ENCODE data around the gene PES1. TPM values are rescaled to one million over a fixed set of nuclear protein-coding genes. Genes with fewer than 3 reads are reported as not detected.
A peak's percentile ranks its signal among the peaks of the same experiment; 100 is the strongest.

PES1 gene
- polyA plus RNA-seq, 1 experiment, result 109 TPM

DNA sequence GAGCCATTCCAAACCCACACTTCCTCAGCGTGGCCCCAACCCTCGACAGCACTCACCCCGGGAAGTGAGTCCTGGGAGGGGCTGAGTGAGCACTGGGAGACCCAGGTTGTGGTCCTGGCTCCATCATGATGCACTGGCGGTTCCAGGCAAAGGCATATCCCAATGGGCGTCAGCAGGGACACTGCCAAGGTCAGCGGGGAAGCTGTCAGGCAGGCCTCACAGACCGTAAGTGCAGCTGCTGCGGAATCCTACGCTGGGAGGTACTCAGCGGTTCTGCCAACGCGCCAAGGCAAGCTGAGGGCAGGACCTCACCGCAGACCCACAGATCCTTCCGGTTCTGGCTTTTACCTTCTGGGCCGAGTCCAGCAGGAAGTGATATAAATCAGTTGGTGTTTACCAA is 15.9 kb downstream of the PES1 start:
- Histone ChIP-seq H3K27me3 (ENCODE audit: control insufficient read depth, insufficient read depth, low read length) (no peaks in the 10 kb centered on the region; the same call in 1 of the 2 replicates), H3K36me3 (ENCODE audit: control insufficient read depth, insufficient read depth, low read length) (peaks cover 35% of the 10 kb centered on the region), H3K4me3 (ENCODE audit: low read depth, low read length) (no peak overlapping the region)
- ChIA-PET CTCF (no interaction called here), POLR2A (no interaction called here)
- TF ChIP-seq, protein P1, sequence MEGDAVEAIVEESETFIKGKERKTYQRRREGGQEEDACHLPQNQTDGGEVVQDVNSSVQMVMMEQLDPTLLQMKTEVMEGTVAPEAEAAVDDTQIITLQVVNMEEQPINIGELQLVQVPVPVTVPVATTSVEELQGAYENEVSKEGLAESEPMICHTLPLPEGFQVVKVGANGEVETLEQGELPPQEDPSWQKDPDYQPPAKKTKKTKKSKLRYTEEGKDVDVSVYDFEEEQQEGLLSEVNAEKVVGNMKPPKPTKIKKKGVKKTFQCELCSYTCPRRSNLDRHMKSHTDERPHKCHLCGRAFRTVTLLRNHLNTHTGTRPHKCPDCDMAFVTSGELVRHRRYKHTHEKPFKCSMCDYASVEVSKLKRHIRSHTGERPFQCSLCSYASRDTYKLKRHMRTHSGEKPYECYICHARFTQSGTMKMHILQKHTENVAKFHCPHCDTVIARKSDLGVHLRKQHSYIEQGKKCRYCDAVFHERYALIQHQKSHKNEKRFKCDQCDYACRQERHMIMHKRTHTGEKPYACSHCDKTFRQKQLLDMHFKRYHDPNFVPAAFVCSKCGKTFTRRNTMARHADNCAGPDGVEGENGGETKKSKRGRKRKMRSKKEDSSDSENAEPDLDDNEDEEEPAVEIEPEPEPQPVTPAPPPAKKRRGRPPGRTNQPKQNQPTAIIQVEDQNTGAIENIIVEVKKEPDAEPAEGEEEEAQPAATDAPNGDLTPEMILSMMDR (IDR thresholded peaks at IDR 0.05; ENCODE audit: insufficient read depth, low read depth, low read length), result no peak
- DNase-seq (ENCODE audit: low read depth), result no peak

DNA sequence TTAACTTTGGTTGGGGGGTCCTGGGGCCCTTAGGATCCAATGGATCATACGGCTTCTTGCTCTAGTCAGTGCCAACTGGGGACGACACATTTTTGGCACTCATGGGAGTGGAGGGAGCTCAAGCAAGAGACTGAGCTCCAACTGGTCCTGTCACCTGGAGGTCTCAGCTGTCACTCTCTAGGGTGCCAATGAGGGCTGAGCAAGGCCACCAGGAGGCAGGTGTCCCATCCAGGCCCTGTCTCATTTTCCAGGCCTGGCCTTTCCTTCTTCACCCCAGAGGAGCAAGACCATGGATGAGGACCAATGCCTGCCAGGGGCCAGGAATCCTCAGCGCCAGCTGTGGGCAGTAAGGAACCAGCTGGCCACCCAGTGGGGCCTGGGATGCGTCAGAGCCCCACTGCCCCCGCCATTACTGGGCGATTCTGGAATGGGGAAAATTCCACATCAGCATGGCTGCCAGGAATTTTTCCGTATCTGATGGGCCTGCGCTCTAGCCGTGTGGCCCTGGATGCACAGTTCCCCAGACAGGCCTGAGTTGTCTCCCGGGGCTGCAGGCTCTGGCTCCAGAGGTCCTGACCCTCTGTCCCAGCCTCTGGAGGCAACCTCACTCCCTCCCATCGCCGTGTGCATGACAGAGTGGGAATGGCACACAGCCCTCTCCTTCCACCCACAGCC is 16.6 kb downstream of the PES1 start:
- Histone ChIP-seq H3K4me3 (ENCODE audit: low read depth, low read length) (no peak overlapping the region), H3K36me3 (ENCODE audit: control insufficient read depth, insufficient read depth, low read length) (peaks cover 29% of the 10 kb centered on the region), H3K27me3 (ENCODE audit: control insufficient read depth, insufficient read depth, low read length) (peaks cover 2% of the 10 kb centered on the region; the same call in 1 of the 2 replicates)
- TF ChIP-seq, protein P1 (IDR thresholded peaks at IDR 0.05; ENCODE audit: insufficient read depth, low read depth, low read length), result 0 out of 2 replicates have a peak, but pooled peaks have one; percentile 8
- DNase-seq (ENCODE audit: low read depth), result no peak
- ChIA-PET CTCF (no interaction called here), POLR2A (no interaction called here)

DNA sequence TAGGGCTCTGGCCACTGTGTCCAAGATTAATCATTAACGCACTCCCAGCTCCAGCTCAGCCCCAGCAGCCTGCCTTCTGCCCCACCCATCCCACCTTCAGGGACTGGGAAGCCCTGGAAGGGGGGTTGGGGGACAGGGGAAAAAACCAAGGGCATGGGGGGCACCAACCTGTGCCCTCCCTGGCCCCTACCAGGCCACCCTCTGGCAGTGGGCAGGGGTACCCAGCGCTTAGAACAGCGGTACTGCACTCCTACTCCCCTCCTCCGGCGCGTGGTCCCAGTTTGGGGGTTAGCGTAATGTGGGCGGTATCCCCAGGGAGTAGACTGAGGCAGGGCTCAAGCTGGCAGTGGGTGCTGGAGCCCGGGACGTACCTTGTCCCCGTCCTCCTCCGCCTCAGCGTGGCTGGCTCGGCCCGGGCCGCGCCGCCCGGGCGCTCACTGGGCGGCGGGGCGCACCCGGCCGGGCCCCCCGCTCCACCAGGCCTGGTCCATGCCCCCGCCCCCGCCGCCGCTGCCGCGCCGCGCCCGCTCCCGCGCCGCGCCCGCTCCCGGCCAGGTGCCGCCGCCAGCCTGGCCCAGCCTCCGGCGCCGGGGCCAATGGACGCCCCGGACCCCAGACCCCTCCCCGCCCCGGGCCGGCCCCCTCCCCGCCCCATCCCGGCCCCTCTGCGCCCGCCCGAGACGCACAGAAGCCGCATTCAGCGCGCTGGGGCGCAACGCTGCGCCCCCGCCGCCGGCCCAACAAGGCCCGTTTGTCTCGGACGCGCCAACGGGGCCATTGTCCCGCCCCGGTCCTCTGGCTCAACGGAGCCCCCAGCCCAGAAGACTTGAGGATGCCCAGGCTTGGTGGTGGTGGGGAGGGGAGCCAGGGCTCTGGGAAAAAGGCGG is 17.4 kb downstream of the PES1 start, which contains the start of gene GAL3ST1:
Gene GAL3ST1 (minus strand): TSS at position 571 of the 887 bp plus-strand sequence. CDS start 17,273 bp downstream, outside the sequence.
- Histone ChIP-seq H3K27me3 (ENCODE audit: control insufficient read depth, insufficient read depth, low read length) (peaks cover 7% of the 10 kb centered on the region; the same call in 1 of the 2 replicates), H3K4me3 (ENCODE audit: low read depth, low read length) (no peak within 1 kb of the TSS), H3K36me3 (ENCODE audit: control insufficient read depth, insufficient read depth, low read length) (peaks cover 22% of the 10 kb centered on the region)
- TF ChIP-seq, protein P1 (IDR thresholded peaks at IDR 0.05; ENCODE audit: insufficient read depth, low read depth, low read length), result no peak
- CTCF ChIA-PET, result no interaction called here
- DNase-seq (ENCODE audit: low read depth), result no peak
- POLR2A ChIA-PET, result no interaction called here

DNA sequence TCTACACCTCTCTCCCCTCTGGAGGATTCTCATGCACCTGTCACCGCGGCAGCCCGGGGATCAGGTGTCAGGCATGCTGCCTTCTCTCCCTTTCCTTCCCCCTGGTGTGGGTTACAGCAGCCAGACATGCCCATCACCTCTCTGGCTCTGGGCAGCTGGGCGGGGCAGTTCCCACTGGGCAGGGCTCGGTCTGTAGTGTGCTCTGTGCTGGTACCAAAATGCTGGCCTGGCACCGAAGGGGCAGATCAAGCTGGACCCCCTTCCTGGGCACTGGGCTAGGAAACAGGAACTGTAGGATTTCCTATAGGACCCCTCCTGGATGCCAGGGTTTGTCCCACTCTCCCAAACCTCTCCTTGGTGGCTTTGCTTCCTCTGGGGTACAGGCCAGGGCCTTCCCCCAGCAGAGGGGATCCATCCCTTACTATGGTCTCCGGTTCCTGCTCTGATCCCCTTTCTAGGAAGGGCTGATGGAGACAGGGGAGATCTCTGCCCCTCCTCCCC is 18.1 kb downstream of the PES1 start:
- TF ChIP-seq, protein P1 (IDR thresholded peaks at IDR 0.05; ENCODE audit: insufficient read depth, low read depth, low read length), result no peak
- peaks cover 16% of the 10 kb centered on the region for H3K36me3 ChIP-seq (ENCODE audit: control insufficient read depth, insufficient read depth, low read length)
- peaks cover 10% of the 10 kb centered on the region for H3K27me3 ChIP-seq (ENCODE audit: control insufficient read depth, insufficient read depth, low read length)
- no peak overlapping the region for H3K4me3 ChIP-seq (ENCODE audit: low read depth, low read length)
- no peak for DNase-seq (ENCODE audit: low read depth)
- CTCF ChIA-PET, result no interaction called here
- POLR2A ChIA-PET, result no interaction called here

Measured in BJ (cell line).